NCI-H510A (cell line): ENCODE measurements around the gene CYP2U1.
"Not testable (repeated sequence)": the region's sequence is repeated elsewhere in the genome, so short reads cannot be mapped to it uniquely, and the experiment has no call there.

Source experiments
- DNase-seq: peaks from one replicate; lab custom pipeline; 2025; lab: John Stamatoyannopoulos, UW

CYP2U1 gene

DNA sequence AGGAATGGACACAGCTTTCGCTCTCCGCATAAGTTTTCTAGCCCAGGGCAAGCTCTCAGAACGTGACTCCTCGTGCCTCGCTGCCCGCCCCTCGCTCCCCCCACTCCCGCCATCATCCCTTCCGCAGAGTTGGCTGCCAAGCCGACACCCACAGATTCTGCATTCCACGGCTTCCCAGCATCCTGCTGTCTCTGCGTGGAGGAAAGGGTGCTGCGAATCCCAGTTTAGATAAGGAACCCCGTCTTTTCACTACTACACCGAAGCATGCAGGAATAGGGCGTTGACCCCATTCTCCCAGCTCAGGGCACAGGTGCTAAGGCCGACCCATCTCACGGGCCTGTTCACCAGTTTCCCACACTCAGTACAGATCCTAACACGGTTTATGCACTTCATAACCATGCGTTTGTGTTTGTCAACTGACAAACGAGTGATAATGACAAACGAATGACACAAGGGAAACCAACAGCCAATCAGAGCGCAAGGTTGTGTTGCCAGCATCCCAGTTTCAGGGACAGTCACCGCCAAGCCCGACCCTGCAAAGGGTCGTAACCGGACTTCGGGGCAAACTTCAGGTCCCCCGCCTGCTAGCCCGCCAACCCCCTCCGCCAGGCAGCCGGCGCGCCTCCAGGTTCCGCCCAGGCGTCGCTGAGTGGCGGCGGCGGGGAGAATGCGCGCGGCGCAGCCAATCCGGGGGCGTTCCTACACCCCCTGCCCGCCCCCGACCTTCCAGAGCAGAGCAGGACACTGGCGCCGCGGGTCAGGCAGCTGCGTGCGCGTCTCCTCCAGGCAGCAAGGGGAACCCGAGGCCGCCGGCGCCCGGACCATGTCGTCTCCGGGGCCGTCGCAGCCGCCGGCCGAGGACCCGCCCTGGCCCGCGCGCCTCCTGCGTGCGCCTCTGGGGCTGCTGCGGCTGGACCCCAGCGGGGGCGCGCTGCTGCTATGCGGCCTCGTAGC is at the start of gene CYP2U1:
Gene CYP2U1 (plus strand): TSS at position 729 of the 954 bp plus-strand sequence. CDS start 95 bp downstream, at position 824.
- peak; percentile 52 for DNase-seq

DNA sequence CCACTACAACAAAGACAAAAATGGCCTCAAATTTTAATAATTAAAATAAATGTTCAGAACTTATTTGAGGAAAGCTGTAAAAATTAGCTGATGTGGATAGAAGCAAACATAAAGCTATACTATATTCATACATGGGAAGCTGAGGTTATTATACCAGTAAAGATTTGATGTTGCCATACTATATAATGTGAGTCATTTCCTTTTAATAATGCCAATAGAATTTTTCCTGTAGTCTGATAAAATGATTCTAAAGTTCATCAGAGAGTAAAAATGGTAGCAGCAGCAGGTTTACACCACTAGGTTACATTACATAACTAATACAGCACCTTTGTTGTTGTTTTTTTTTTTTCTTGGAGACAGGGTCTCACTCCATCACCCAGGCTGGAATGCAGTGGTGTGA is 45.5 kb upstream of the CYP2U1 start:
- no peak for DNase-seq

DNA sequence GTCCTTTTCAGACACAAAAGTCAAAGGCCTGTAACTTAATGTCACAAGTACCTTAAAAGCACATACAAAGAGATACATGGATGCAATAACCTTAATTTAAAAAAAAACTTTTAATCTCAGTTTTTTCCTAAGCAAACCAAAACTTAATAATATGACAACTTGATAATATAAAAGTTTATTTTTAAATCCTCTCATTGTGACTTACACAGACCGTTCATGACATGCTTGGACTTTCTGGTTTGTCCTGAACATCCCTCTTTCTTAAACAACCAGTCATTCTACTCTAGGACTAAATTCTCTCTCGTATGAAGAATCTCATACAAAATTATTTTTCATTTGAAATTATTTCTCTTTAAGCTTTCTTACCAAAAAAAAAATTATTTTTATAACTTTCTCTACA is 43.1 kb upstream of the CYP2U1 start:
- no peak for DNase-seq

DNA sequence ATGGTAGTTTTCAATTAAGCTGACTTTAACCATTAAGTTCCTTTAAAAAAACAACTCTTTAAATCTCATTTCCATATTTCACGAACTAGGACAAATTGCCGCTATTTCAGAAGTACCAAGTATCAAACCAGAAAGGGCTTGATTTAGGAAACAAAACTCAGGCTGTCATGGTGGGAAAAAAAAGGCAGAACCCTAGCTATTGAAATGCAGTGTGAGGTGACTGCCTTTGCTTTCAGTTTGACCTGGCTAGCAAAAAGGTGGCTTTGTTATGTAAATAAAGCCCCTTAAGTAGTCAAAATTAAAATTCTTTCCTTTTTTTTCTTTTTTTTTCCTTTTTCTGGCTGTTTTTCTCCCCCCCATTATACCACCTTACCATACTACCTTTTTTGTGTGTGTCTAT is 40.6 kb upstream of the CYP2U1 start:
- DNase-seq: no peak

DNA sequence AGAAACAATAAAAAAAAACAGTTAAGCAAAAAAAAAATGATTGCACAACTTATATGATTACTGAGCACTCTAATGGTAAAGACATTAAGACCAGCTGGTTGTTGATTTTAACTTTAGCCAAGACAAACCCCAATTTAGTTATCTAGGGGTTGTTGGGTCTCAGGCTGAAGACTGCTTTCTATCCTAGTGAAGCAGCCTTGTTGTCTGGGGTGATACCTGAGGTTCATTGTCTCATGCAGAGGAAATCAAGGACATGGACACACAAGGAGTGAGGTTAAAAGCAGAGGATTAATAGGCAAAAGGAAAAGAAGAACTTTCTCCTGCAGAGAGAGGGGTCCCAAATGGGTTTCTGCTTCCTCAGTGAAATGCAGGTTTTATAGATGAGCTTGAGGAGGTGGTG is 40.0 kb upstream of the CYP2U1 start:
- DNase-seq: no peak

DNA sequence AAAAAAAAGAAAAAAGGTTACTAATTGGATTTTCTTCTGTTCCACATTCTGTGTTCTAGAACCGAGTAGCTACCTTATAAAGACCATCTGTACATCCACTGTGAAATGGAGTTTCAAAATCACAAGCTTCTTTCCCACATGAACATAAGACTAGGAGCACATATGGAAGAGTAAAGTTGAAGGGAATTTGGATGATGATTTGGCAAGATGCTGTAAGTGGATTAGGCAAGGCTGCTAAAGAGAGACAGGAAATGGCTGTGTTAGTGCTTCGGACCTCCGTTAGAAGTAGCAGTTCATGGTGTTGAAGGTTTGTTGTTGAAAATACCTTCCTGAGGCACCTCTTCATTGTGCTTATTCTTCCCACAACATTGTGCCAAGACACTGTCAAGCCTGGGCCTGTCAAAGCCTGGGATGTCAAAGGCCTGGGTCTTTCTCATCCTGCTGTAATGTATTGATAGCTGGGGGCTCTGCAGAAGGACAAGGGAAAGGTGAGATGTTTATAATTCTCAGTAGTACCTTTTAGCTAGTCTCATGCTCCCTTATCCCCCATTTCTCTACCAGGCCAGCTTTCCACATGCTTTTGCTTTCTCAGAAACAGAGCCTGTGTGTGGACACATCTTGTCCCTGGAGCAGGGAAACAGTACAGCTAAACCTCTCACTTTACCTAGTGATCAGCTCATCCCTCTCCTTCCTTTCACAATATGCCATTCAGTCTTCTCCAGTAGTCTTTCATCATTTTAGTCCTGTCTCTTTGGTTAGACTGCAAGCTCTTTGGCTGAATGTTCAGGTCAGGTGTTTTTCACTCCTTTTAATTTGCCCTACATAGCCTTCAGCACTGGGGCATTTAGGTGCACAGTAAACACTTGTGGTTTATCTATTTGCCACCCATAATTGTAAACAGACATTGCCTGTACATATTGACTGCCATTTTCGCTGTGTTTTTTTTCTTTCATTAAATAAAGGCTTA is 37.9 kb upstream of the CYP2U1 start:
- DNase-seq: no peak

DNA sequence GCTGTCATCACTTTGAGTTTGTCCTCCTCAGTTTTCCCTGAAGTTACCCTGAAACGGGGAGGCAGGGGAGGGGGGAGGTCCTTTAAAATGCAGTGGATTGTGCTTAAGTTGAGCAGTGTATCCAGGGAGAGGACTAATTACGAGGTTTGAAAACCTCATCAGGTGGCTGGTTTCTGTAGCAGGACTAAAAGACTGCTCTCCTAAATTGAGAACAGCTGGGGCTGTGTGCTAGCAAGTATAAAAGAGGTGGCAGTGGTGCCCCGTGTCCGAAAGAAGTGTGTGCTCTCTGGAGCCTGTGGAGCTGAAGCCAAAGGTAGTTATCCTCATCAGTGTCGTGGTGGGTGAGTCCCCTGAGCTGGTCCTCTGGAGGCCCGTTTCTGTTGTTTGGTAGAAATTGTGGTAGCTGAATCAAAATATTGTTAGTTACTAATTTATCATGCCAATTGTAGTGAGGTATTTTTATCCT is 37.2 kb upstream of the CYP2U1 start:
- no peak for DNase-seq

DNA sequence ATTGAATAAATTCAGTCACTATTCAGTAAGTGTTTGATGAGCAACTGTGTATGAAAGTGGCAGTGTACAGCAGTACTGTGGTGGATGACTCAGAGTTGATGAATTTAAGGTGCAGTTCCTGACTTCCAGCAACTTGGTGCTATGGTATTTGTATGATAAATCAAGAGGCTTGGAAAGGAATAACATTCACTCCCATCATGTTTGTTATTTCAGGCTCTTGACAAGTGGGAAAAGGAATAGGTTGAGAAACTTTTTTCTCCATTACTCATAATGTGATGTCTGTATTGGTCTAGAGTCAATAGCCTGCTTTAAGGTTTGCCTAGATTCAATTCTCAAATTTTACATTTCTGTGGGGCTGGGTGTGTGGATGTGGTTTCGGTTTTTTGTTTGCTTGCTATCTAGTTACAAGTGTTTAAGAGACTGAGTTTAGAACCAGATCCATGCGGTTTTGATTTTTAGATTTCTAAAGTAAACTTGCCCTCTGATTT is 35.1 kb upstream of the CYP2U1 start:
- DNase-seq: no peak

DNA sequence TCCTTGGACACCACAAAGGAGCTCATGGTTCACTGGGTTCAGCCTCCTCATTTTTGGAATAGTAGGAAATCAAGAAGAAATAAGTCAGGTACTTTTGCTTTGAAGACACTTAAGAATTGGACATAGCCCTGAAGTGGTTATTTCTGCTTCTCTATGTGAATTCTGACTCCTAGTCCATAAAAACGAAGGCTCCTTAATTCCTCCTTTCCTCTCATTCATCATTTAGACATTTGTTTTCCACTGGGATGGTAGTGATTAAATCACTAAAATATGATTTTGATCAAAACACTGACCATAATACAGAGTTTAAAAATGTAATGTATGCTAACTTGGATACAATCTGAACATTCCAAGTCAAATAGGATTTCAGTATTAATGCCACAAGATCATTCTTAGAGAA is 34.7 kb upstream of the CYP2U1 start:
- no peak for DNase-seq

DNA sequence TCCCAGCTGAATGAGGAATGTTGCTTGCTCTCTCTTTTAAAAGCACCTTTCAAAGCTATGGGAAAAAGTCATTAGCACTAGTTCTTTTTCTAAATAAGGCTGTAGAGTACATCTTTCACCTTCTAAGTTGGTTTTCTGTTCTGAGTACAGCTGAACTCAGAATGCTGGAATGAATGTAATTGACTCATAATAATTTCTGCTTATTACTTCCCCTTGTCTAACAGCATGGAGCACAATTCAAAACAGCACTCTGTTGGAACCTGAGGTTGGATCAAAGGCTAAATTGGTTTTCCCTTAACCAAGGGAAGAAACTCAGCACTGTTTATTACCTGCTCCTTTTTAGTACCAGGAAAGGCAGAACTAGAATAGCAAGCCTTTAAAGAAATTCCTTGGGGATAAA is 33.5 kb upstream of the CYP2U1 start:
- no peak for DNase-seq

DNA sequence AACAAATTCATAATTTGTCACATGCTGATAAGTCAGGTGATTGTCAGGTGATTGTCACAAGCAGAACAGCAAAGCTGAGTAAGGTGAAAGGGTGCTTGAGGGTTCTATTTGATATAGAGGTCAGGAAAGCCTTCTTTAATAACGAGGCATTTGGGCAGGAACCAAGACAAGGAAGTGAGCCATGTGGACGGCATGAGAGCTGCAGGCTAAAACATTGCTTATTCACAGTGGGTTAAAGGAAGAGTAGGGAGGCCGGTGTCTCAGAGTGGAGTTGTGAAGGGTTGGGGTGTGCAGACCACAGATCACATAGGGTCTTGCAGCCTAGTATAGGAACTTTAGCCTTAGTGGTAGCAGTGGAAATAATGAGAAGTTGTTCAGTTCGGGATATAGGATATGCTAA is 31.3 kb upstream of the CYP2U1 start:
- DNase-seq: no peak

DNA sequence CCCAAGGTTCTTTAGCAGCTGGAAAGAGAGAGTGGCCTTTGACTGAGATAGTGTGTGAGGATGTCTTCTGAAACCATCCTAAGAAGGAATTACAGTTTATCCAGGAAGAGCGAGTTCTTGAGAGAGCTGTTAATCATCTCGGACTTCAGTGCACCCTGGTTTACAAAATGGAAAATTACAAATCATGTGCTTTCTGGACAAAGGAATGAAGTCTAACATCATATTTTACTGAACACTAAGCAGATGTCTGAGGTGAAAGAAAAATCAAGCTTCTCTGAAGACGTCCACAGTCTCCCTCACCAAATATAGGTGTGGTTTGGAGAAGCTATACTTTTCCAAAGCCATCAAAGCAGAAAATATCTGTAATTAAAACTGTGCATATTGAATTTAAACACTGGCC is 30.8 kb upstream of the CYP2U1 start:
- no peak for DNase-seq

DNA sequence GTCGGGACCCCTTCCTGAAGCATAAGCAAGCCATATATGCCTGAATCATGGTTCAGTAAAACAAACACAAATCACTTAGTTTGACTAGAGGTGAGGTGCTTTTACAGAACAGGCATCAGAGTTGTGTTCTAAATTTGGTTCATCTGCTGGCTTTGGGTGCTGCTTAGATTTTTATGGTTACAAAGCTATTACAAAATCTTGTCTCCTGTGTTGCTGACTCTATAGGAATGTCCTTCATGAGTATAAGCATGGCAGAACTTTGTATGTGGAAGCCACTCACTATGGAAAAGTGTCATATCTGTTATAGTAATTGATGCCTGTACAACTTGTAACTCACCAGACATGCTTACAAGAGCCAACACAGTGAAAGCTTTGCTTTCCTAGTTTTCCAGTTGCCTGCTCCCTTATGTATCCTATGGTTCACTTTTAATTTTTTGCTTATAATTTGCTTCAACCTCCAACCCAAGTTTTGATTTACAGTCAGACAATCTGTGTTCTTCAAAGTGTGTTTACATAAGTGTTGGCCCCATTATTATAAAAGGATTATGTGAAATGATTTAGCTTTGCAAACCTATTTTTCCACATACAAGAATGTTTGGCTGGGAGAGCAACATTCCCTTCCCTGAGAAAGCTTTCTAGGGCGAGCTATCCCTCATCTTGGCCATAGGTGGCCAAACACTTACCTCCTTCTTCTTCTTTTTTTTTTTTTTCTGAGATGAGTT is 30.0 kb upstream of the CYP2U1 start:
- DNase-seq: no peak

DNA sequence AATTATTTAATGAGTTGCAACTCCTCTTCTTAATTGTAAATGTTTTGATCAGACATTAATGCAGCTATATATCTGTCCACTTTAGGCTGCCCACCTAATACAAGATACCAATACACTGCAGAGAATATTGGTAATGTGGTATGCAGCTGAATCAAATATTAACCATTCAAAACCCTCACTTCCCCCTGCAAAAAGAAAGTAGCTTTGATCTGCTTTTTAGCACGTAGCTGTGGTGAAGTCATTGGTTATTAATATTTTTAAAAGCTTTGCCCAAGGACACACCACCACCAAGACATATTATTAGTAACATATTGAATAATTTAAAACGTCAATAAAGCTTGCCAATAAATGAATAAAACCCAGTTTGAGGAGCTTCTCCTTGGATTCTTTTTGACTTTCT is 28.6 kb upstream of the CYP2U1 start:
- no peak for DNase-seq

DNA sequence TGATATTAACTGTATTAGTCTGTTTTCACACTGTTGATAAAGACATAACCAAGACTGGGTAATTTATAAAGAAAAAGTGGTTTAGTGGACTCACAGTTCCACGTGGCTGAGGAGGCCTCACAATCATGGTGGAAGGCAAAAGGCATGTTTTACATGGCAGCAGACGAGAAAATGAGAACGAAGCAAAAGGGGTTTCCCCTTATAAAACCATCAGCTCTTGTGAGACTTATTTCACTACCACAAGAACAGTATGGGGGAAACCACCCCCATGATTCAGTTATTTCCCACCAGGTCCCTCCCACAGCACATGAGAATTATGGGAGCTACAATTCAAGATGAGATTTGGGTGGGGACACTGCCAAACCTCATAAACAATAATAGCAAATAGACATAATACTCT is 26.3 kb upstream of the CYP2U1 start:
- not testable (repeated sequence) for DNase-seq

DNA sequence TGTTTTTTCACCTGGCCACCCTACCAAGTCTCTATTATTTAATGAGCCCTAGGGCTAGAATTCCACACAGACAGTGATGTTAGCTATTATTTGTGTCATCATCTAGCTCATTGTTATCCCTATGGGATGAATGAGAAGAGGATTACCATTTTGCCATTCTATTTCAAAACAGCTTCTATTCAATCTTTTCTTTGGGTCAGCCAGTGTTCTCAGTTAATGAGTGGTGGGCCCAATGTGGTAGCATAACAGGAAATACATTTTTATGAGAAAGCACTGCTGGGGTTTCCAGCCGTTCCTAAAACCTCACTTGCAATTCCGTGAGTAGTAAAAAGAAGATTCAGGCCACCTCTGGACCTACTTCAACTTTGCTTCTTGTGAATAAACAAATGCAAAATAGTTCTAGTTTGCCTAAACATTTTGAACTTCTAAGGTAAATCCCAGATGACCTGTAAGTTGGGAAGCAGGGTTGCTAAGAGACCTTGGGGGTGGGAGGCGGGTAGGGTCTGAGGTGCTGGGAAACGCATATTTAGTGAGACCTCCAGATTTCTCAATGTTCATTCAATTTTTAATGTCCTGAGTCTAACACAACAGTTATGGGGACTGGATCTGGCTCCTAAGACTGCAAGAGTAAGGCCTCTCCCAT is 24.8 kb upstream of the CYP2U1 start:
- DNase-seq: no peak

DNA sequence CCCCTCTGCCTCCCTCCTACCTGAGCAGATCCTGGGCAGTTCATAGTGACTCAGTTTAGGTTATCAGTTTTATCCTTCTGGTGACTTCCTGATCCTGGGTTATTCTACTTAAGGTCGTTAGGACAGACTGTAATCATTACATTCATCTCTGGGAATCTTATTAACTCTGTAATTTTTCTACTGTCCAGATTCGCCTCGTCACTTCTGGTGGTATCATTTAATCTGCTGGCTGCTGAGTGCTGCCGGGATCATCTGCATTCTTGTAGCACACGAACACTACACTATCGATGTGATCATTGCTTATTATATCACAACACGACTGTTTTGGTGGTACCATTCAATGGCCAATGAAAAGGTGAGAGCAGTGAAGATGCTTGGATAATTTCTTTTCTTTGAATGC is 23.0 kb upstream of the CYP2U1 start:
- no peak for DNase-seq

DNA sequence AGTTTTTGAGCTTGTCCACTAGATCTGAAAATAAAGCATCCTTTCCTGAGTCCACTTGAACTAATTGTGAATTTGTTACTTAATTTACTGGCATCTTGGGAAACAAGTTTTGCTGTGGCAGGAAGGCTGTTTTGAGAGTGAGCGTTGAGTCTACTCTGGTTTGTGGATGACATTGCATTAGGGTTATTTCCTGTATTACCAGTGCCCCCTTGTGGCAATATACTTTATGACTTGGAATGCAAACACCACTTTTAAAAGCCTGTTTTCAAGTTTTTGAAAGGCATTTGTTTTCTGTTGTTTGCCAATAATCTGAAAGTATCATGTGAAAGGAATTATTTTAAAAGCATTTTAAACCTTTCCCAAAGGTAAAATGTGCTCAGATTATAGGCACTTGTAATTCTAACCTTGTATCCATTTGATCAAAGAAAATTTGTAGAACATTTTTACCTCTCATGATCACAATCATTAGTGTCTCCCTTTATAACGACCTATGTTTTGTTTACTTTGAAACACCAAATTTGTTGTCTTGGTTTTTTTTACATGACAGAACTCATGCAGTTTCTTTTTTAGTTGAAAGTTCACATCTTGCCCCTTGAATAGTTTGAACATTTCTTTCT is 18.0 kb upstream of the CYP2U1 start:
- DNase-seq: peak; percentile 1

DNA sequence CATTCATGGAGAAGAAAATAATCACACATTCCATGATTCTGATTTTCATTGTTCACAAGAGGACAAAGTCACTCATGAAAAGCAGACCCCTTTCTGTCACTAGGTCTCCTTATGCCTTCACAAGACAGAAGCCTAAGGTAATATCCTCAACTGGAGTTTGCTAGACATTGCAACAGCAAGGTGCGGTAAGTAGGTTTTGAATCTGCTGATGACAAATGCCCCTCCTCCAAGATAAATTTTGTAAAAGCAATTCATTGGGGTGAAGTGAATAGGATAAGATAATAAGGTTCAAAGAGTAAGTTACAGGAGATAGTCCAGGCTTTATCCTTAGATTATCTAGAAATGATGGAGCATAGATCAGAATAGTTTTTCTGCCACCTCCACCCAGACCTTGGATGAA is 16.1 kb upstream of the CYP2U1 start:
- DNase-seq: no peak

DNA sequence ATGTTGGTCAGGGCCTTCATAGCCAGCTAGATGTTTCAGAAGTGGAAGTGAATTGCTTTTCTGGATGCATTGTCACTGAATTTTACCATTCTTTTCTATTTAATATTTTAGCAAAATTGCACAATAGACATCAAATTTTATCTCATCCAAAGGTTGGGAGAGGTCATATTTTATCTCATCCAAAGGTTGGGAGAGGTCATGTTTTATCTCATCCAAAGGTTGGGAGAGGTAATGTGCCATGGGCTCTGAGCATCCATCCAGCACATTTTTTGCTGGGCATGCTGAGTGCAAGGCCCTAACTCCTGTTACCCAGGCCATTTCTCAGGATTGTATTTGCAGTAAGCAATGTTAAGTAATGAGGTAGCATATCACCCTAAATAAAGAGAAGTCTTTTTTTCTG is 14.7 kb upstream of the CYP2U1 start:
- DNase-seq: no peak

DNA sequence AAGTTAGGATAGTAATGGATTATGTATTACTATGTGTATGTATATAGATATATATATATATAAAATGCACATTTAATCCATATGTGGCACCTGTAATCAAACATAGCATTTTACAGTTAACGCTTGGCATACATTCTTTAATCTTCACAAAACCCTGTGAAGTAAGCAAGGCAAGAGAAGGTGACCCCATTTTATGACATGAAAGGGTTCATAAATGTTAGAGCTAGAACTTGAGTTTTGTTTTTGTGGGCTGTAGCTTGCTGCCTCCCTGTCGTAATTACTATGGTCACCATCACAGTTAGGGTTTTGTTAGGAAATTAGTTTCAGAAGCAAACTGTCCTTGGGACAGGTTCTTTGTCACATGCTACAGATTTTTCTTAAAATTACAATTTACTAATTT is 13.8 kb upstream of the CYP2U1 start:
- no peak for DNase-seq
